HG03571 (cell line): ENCODE data around the gene ZNF565.
"Not testable (repeated sequence)": the region's sequence is repeated elsewhere in the genome, so short reads cannot be mapped to it uniquely, and the experiment has no call there.

Experiments
- ATAC-seq: cut with Tn5 transposase; IDR thresholded peaks from one replicate; pipeline ENCODE4 v1.9.1; 2021; ENCODE audit not compliant: unreplicated experiment

Gene ZNF565

GRCh38 chr19:36214386-36215275 lies at the start of gene ZNF565, which contains the start of gene ZNF146:
TSS of gene ZNF565 (minus strand) at chr19:36214665. CDS start at chr19:36201985, 12,680 bp downstream.
TSS of gene ZNF146 (plus strand) at chr19:36215106. CDS start at chr19:36236441, 21,335 bp downstream.
- ATAC-seq, result peak; percentile 90

- ATAC-seq, result no peak
Observed at GRCh38 chr19:36259211-36259610, 44.7 kb upstream of the ZNF565 start.

GRCh38 chr19:36258028-36258875 lies 43.8 kb upstream of the ZNF565 start:
- ATAC-seq, result no peak

GRCh38 chr19:36257520-36257876 lies 43.0 kb upstream of the ZNF565 start:
- no peak for ATAC-seq

GRCh38 chr19:36256853-36257519 lies 42.5 kb upstream of the ZNF565 start:
- no peak for ATAC-seq

GRCh38 chr19:36256064-36256463 lies 41.6 kb upstream of the ZNF565 start:
- ATAC-seq, result no peak

- ATAC-seq, result no peak
Observed at GRCh38 chr19:36255316-36255715, 40.9 kb upstream of the ZNF565 start.

GRCh38 chr19:36254848-36255247 lies 40.4 kb upstream of the ZNF565 start:
- no peak for ATAC-seq

- no peak for ATAC-seq
Observed at GRCh38 chr19:36252047-36252446, 37.6 kb upstream of the ZNF565 start.

- ATAC-seq, result no peak
Observed at GRCh38 chr19:36246006-36246481, 31.6 kb upstream of the ZNF565 start.

- no peak for ATAC-seq
Observed at GRCh38 chr19:36245210-36246005, 30.9 kb upstream of the ZNF565 start.

- no peak for ATAC-seq
Observed at GRCh38 chr19:36244066-36244465, 29.6 kb upstream of the ZNF565 start.

- ATAC-seq, result no peak
Observed at GRCh38 chr19:36236946-36237310, 22.5 kb upstream of the ZNF565 start.

- no peak for ATAC-seq
Observed at GRCh38 chr19:36236304-36236945, 22.0 kb upstream of the ZNF565 start.

- ATAC-seq, result not testable (repeated sequence)
Observed at GRCh38 chr19:36233626-36234025, 19.2 kb upstream of the ZNF565 start.

GRCh38 chr19:36225219-36225892 lies 10.9 kb upstream of the ZNF565 start:
- ATAC-seq, result no peak

- ATAC-seq, result no peak
Observed at GRCh38 chr19:36222503-36222902, 8.0 kb upstream of the ZNF565 start.

GRCh38 chr19:36221474-36221873 lies 7.0 kb upstream of the ZNF565 start:
- no peak for ATAC-seq
